GM18520 (cell line): ENCODE data around the gene CCNC.

ENCODE experiments used
- ATAC-seq: cut with Tn5 transposase; IDR thresholded peaks from one replicate; pipeline ENCODE4 v1.9.1; 2021; ENCODE audit not compliant: unreplicated experiment

CCNC gene

DNA sequence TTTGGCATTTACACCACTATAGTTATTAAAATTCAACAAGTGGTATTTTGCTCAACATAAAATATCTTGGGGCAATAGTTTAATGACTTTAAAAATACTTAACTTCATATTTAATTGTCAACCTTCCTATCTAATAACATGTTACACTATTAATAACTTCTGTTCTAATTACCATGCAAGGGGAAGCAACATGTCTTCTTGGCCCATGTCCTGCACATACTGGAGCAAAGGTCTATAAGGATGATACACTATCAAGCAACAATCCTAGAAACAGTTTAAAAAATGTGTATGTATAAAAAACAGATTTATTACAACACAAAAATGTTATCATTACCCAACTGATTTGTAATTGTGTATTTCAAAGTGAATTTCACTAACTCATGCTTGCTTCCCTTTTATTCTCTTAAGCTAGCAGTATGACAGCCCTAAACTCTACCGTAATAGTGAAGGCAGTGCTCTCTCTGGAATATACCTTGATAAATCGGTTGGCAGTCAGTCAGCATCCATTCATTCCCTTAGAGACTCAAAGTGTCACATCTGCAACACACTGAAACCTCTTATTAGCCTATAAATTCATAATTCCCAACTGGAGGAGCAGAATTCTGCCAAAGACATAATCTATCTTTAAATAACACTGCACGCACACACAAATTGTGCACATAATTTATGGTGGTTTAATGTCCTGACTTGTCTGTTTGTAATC, 18.3 kb downstream of the CCNC start:
- no peak for ATAC-seq

DNA sequence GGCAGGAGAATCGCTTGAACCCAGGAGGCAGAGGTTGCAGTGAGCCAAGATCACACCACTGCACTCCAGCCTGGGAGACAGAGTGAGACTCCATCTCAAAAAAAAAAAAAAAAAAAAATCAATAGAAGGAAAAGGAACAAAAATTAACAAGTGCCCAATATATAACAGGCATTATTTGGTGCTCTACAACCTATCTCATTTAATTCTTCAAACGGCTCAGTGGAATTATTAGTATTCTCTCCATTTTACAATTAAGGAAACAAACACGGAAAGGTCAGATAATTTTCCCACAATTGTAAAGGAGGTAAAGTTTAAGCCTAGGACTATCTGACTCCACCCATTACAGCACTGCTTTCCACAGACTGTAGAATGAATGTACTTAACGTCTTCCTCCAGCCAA, 19.8 kb downstream of the CCNC start:
- no peak for ATAC-seq

DNA sequence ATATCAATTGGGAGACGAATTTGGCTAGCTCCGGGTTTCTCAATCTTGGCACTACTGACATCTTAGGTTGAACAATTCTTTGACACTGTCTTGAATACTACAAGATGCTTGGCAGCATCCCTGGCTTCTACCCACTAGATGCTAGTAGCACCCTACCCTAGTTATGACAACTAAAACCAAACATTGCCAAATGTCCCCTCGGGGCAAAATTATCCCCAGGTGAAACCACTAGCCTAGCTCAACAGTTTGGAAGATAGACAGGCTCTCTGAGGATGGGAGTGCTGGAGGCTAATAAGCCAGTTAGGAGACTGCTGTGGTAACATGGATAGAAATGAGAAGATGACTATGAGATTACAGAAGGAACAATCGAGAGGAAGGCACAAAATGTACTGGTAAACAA, 20.9 kb downstream of the CCNC start:
- no peak for ATAC-seq

DNA sequence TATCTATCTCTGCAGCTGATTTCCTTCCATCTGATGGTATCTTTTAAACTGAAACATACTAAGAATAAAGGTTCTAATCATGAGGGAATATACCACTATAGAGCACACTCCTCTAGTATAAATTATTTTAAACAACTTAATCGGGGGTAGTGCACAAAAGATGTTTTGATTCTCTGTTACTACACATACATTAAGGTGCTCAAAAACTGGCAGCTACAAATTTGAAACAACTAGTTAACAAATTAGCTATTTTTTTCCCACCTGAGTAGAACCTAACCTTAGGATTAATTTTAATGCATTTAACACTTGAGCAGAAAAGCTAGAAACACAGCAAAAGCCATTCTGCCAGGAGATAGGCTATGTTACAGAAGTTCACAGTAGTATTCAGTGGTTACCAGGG, 23.0 kb downstream of the CCNC start:
- ATAC-seq, result no peak

GRCh38 chr6:99543968-99544367, 24.5 kb downstream of the CCNC start:
- ATAC-seq, result no peak

- ATAC-seq, result no peak
Observed at GRCh38 chr6:99530627-99531026, 37.8 kb downstream of the CCNC start.

DNA sequence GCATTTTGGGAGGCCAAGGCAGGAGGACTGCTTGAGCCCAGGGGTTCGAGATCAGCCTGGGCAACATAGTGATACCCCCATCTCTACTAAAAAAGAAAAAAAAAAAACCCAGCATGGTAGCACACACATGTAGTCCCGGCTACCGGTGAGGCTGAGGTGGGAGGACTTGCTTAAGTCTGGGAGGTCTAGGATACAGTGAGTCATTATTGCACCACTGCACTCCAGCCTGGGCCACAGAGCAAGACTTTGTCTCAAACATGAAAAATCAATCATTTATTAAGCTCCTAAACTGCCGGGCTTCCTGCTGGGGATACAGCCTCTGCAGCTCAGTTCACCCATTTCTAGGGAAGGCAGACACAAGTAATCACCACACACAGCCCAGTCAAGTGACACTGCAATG, 45.9 kb downstream of the CCNC start:
- ATAC-seq, result no peak

GRCh38 chr6:99521633-99522151, 46.8 kb downstream of the CCNC start:
- peak; percentile 3 for ATAC-seq

DNA sequence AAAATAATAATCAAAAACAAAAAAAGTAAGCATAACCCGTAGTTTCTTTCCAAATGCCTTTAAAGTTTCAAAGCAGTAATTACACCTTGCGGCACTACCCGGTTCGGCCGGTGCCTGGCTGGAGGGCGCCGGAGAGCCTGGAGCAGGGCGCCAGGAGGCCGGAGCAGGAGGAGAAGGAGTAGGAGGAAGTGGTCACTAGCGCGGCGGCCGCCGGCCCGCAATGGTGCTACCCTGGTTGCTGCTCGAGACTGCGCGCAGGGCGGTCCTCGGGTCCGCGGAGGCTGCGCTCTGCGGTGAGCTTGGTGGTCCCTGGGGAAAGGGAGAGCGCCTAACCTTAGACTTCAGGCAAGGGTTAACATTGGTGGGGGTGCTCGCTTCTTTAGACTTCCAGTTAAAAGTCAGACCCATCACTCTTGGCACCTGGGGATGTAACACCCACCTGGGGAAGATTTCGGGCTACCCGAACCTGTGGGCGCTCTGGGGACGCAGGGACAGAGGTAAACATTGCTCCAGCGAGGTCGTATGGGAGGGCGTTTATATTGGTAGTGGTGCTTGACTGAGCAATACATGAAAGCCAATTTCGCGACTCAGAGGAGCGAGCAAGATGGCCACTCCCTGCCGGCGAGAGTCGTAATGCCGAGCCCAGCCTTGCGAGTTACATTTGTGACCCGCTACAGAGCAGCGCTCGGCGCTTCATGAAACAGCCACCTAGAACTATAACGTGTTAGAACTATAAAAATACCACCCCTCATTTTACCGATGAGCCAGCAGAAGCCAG, 47.4 kb downstream of the CCNC start:
- ATAC-seq, result peak; percentile 99

GRCh38 chr6:99519446-99519845, 49.0 kb downstream of the CCNC start:
- no peak for ATAC-seq

- no peak for ATAC-seq
Observed at GRCh38 chr6:99514089-99514488, 54.4 kb downstream of the CCNC start.

DNA sequence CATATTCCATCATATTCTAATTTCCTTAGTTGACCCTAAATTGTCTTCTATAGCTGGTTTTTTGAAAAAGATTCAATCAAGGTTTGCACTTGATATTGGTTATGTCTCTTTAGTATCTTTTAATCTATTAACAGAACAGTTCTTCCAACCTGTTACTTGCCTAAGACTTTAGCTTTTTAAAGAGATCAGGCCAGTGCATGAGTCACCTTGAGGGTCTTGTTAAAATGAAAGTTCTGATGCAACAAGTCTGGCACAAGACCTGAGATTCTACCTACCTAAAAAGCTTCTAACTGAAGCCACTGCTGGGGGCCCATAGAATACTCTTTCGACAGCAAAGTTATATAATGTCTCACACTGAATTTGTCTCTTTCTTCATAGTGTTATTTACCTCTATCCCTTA, 56.4 kb downstream of the CCNC start:
- ATAC-seq, result no peak

- no peak for ATAC-seq
Observed at GRCh38 chr6:99507648-99508047, 60.8 kb downstream of the CCNC start.

GRCh38 chr6:99501762-99502161, 66.7 kb downstream of the CCNC start:
- no peak for ATAC-seq

GRCh38 chr6:99498421-99498820, 70.0 kb downstream of the CCNC start:
- no peak for ATAC-seq

DNA sequence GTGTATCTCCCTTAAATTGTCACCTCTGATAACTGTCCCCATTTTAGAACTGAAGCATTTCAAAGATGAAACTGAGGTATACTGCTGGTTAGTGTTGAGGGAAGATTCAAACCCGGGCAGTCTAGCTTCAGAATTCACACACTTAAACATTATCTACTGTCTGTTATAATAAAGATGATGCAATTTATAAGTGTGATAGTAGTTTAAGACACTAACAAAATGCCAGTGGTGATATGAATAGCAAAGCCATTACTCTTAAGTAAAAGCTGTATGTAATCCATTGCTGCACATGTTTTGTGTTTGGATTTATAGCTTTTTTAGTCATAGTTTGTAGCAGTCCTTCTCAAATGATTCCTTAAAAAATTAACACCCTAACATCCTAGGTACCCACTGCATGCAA, 73.0 kb downstream of the CCNC start:
- ATAC-seq, result no peak
